Stimulated activated effector memory CD8-positive, alpha-beta T cell treated with anti-CD3 and anti-CD28 coated beads, Interleukin-12 subunit alpha, Interleukin-12 subunit beta, amount 100 ng/mL, for 72 hours (primary cell): ENCODE results near the gene ASMT.
A peak's percentile ranks its signal among the peaks of the same experiment; 100 is the strongest.

Experiments
- ATAC-seq: fragments of 150-1000 bp; cut with Tn5 transposase; 2 replicates; pipeline ENCODE4 v1.10.0; 2021
- DNase-seq, 2 donors: peaks; one replicate each; pipeline ENCODE4 v3.0.0; 2021 to 2022; ENCODE audit warnings: low spot score in 2 of 2
- H3K27ac Mint-ChIP-seq: one replicate; pipeline ENCODE4 v1.8.0; 2022; ENCODE audit warnings: mild to moderate bottlenecking, mixed read lengths
- H3K36me3 Mint-ChIP-seq: one replicate; pipeline ENCODE4 v1.8.0; 2022; ENCODE audit warnings: mild to moderate bottlenecking, mixed read lengths
- H3K4me1 Mint-ChIP-seq: one replicate; pipeline ENCODE4 v1.8.0; 2022; ENCODE audit warnings: mixed read lengths
- H3K4me3 Mint-ChIP-seq: one replicate; pipeline ENCODE4 v1.8.0; 2022; ENCODE audit warnings: mild to moderate bottlenecking, mixed read lengths
- H3K9me3 Mint-ChIP-seq: one replicate; pipeline ENCODE4 v1.8.0; 2022; ENCODE audit warnings: mixed read lengths

The ASMT gene

DNA sequence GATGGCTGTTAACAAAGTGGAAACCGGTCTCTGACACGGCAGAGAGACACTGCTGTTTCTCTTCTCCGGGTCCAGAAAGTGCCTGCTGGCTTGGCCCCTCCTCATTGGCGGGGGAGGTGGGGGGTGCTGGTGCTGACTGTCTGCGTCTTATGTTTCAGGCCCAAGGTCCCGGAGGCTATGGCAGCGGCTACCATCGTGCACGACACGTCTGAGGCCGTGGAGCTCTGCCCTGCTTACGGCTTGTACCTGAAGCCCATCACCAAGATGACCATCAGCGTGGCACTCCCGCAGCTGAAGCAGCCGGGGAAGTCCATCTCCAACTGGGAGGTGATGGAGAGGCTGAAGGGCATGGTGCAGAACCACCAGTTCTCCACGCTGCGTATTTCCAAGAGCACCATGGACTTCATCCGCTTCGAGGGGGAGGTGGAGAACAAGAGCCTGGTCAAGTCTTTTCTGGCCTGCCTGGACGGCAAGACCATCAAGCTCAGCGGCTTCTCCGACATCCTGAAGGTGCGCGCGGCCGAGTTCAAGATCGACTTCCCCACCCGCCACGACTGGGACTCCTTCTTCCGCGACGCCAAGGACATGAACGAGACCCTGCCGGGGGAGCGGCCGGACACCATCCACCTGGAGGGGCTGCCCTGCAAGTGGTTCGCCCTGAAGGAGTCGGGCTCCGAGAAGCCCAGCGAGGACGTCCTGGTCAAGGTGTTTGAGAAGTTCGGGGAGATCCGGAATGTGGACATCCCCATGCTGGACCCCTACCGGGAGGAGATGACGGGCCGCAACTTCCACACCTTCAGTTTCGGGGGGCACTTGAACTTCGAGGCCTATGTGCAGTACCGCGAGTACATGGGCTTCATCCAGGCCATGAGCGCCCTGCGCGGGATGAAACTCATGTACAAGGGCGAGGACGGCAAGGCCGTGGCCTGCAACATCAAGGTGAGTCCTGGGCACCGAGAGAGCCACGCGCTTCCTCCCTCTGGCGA lies 21.3 kb upstream of the ASMT start:
- Mint-ChIP-seq H3K27ac (peak overlapping the region; percentile 93), H3K36me3 (peaks cover 74% of the 10 kb centered on the region), H3K4me1 (peaks cover 37% of the 10 kb centered on the region), H3K4me3 (peak overlapping the region; percentile 85), H3K9me3 (no peaks in the 10 kb centered on the region)
- DNase-seq (peak in 1 of 2 donors; percentile 51), ATAC-seq (no peak)

DNA sequence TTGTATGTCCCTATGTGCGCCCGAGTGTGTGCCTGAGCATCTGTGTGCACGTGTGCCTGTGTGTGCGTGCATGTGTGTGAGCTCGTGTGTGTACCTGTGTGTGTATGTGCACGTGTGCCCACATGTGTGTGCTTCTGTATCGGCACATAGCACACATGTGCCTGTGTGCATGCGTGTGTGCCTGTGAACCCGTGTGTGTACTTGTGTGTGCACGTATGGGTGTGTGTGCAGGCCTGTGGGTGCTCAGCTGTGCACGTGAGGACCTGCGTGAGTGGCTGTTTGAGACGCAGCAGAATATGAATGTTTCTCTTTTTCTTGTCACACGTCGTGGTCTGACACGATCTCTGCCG lies 19.2 kb upstream of the ASMT start:
- H3K27ac Mint-ChIP-seq = no peak overlapping the region
- no peaks in the 10 kb centered on the region for H3K9me3 Mint-ChIP-seq
- no peak for DNase-seq
- peaks cover 95% of the 10 kb centered on the region for H3K36me3 Mint-ChIP-seq
- no peak overlapping the region for H3K4me3 Mint-ChIP-seq
- ATAC-seq = no peak
- peaks cover 43% of the 10 kb centered on the region for H3K4me1 Mint-ChIP-seq

DNA sequence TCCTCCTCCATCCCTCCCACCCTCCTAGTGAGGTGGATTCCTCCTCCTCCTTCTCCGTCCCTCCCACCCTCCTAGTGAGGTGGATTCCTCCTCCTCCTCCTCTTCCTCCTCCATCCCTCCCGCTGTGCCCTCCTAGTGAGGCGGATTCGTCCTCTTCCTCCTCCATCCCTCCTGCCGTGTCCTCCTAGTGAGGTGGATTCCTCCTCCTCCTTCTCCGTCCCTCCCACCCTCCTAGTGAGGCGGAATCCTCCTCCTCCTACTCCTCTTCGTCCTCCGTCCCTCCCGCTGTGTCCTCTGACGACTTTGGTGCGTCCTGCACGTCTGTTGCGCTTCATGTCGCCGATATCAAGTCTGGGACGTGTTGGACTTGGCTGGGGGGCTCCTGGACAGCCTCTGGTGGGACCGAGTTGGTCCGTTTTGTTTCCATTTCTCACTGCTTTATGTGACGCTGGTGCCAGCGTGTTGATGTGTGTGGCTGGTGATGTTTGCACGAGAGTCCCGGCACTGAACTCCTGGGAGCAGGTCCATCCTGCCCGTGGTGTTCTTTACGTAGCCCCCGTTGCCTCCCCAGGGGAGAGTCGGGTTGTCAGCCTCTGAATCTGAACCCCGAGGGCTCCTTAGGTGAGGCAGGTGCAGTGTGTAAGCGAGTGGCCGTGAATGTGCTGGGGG lies 18.0 kb upstream of the ASMT start:
- no peak overlapping the region for H3K4me3 Mint-ChIP-seq
- no peaks in the 10 kb centered on the region for H3K9me3 Mint-ChIP-seq
- DNase-seq (no peak), ATAC-seq (no peak)
- peaks cover 98% of the 10 kb centered on the region for H3K36me3 Mint-ChIP-seq
- no peak overlapping the region for H3K27ac Mint-ChIP-seq
- peaks cover 43% of the 10 kb centered on the region for H3K4me1 Mint-ChIP-seq

DNA sequence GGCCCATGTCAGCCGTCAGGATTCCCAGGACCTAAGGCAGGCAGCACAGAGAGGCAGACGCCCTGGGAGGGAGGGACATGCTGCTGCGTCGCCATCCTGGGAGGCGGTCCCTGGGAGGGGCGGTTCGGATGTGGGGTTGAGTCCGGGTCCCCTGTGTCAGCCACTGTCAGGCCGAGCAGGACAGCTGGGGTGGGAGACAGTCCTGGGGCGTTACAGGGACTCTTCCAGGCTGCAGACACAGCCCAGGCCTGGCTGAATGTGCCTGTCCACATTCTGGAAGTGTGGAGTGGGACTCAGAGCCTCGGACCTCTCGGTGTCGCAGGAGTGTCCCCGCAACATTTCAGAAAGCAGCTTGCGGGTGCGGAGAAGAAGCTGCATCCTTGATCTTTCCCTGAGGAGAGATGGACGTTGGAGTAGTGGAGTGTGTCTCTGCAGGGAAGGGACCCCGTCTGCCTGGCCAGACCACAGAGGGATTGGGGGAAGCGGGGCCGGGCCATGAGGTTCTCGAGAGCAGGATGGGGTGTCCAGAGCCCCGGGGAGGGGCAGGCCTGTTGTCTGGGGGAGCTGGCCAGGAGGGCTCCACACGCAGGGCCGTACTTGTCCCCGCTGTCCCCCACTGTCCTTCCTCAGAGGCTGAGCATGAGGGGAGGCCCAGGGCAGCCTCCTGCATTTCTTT lies 17.4 kb upstream of the ASMT start:
- Mint-ChIP-seq H3K27ac (peak overlapping the region; percentile 63), H3K36me3 (peaks cover 98% of the 10 kb centered on the region), H3K4me3 (no peak overlapping the region), H3K4me1 (peaks cover 41% of the 10 kb centered on the region), H3K9me3 (no peaks in the 10 kb centered on the region)
- no peak for DNase-seq
- ATAC-seq = no peak

DNA sequence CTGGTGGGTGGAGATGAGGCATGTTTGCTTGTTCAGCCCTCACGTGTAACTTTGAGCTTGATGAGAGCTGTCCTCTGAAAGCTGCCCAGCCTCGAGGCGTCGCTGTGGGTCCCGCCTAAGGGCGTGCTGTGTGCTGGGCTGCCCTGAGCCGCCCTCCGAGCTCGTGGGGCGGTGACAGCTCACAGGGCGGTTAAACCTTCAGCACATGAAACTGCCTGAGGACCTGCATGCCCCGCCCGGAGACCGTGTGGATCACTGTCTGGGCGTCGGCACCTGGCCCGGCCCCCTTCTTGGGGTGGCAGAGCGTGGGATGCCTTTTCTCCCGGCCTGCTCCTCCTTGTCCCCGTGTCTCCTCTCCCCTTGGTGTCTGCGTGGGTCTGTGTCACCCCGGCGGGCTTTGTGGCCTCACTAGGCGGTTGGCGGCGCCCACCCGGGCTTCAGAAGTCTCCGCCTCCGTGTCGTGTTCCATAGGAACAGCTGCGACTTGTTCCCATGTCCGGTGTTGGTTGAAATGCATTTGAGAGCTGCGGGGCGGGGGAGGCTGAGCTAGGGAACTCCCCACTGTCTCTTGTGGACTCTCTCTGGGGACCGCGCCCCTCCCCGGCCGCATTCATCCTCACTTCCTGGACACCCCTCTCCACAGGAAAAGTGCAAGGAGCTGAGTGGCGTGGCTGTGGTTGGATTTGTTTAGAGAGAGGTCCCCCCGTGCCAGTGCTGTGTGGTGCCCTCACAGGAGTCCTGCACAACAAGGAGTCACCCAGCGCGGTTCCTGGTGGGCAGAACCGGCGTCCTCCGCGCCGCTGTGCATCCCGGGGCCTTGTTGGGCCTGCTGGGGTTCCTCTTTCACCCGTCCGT lies 16.6 kb upstream of the ASMT start:
- H3K4me1 Mint-ChIP-seq = peaks cover 33% of the 10 kb centered on the region

DNA sequence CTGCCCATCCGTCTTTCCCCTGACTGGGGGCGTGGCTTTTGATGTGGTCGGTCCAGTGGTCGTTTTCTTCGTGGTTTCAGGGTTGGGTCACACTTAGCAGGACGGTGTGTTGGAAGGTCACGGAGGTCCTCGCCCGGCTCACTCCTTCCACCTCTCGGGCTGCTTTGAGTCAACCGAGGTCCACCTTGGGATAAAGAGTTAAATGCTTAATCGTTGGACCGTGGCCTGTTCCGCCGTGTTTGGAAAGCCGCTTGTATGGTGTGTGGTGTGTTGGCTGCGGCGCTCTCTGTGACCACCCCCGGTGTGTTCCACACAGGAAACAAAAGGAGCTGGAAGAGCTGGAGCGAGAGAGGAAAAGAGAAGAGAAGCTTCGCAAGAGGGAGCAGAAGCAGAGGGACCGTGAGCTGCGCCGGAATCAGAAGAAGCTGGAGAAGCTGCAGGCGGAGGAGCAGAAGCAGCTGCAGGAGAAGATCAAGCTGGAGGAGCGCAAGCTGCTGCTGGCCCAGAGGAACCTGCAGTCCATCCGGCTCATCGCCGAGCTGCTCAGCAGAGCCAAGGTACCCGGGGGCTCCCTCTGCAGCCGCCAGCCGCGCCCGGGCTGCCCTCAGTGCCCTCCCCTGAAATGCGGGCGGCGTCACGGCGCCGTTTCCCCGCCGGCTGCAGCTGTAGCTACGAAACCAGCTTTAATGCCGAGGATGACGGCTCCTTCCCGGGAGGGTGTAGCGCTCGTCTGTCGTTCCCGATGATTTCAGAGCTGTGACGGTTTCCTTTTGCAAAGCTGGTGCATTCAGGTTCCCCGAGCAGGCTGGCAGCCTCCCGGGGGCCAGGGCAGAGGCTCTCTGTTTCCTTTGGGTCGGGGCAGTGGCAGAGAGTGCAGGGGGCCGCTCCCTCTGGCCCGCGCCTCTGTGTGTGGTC lies 15.7 kb upstream of the ASMT start:
- peak in 1 of 2 donors; percentile 49 for DNase-seq
- Mint-ChIP-seq H3K27ac (peak overlapping the region; percentile 21), H3K4me1 (peaks cover 28% of the 10 kb centered on the region), H3K9me3 (no peaks in the 10 kb centered on the region), H3K4me3 (no peak overlapping the region), H3K36me3 (peaks cover 98% of the 10 kb centered on the region)
- ATAC-seq = no peak

More for the DNA sequence above, 16.6 kb upstream of the ASMT start:
- no peak for ATAC-seq
- H3K36me3 Mint-ChIP-seq = peaks cover 98% of the 10 kb centered on the region
- no peaks in the 10 kb centered on the region for H3K9me3 Mint-ChIP-seq
- peak in 1 of 2 donors; percentile 48 for DNase-seq
- peak overlapping the region; percentile 21 for H3K27ac Mint-ChIP-seq
- no peak overlapping the region for H3K4me3 Mint-ChIP-seq

DNA sequence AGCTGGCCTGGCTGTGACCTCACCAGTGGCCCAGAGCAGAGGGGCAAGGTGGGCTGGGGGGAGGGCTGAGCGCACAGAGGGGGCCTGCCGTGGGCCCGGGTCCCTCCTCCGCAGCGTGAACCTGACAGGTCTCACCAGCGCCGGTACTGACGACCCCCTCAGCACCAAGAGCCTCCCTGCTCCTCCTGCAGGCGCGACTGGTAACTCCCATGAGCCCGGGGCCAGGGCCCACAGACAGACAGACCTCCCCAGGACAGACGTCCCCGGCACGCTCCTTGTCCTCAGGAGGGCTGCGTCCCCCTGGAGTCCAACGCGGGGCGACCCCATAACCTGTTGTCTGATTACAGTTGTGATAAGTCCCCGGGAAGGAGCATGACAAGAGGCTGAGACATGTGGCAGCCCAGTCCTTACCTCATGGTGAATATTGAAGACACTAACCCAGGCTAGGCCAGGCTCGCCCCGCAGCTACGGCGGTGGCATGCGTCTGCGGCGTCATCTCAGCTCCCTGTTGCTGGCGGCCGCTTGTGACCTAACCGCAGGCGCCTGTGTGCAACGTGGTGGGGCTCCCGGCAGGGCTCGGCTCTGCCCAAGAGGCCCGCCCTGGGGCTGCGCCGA lies 15.0 kb upstream of the ASMT start:
- no peaks in the 10 kb centered on the region for H3K9me3 Mint-ChIP-seq
- no peak for DNase-seq

DNA sequence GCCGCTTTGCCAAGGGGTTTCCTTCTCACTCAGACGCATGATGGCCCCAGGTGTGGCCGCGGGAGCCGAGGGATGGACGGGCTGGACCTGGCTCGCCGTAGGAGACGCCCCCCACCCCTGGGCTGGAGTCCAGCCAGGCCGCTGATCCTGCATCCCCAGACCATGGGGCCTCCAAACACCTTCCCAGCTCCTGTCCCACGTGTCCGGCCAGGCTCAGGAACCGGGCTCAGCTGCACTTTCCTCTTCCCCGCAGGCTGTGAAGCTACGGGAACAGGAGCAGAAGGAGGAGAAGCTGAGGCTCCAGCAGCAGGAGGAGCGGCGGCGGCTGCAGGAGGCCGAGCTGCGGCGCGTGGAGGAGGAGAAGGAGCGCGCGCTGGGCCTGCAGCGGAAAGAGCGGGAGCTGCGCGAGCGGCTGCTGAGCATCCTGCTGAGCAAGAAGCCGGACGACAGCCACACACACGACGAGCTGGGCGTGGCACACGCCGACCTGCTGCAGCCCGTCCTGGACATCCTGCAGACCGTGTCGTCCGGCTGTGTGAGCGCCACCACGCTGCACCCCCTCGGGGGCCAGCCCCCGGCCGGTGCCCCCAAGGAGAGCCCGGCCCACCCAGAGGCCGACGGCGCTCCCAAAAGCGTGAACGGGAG lies 14.3 kb upstream of the ASMT start:
- no peak for ATAC-seq
- Mint-ChIP-seq H3K36me3 (peaks cover 98% of the 10 kb centered on the region), H3K4me3 (no peak overlapping the region), H3K27ac (no peak overlapping the region), H3K4me1 (peaks cover 24% of the 10 kb centered on the region), H3K9me3 (no peaks in the 10 kb centered on the region)
- no peak for DNase-seq

More for the DNA sequence above, 15.0 kb upstream of the ASMT start:
- peaks cover 26% of the 10 kb centered on the region for H3K4me1 Mint-ChIP-seq
- peaks cover 98% of the 10 kb centered on the region for H3K36me3 Mint-ChIP-seq
- ATAC-seq = no peak
- no peak overlapping the region for H3K27ac Mint-ChIP-seq
- H3K4me3 Mint-ChIP-seq = no peak overlapping the region

DNA sequence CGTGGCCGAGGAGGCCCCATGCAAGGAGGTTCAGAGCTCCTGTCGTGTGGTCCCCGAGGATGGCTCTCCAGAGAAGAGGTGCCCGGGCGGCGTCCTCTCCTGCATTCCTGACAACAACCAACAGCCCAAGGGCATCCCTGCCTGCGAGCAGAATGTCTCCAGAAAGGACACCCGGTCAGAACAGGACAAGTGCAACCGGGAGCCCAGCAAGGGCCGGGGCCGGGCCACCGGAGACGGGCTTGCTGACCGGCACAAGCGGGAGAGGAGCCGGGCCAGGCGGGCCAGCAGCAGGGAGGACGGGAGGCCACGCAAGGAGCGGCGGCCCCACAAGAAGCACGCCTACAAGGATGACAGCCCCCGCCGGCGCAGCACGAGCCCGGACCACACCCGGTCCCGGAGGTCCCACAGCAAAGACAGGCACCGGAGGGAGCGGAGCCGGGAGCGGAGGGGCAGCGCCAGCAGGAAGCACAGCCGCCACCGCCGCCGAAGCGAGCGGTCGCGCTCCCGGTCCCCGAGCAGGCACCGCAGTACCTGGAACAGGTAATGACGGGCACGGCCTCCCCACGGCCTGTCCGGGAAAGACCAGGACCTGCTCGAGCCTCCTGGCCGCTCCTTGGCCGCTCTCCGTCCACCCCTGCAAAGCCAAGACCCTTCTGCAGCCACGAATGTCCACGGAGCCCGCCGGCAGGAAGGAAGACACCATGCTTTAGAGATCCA lies 13.7 kb upstream of the ASMT start:
- ATAC-seq (no peak), DNase-seq (no peak)
- Mint-ChIP-seq H3K4me1 (peaks cover 23% of the 10 kb centered on the region), H3K27ac (no peak overlapping the region), H3K36me3 (peaks cover 98% of the 10 kb centered on the region), H3K4me3 (no peak overlapping the region), H3K9me3 (no peaks in the 10 kb centered on the region)

DNA sequence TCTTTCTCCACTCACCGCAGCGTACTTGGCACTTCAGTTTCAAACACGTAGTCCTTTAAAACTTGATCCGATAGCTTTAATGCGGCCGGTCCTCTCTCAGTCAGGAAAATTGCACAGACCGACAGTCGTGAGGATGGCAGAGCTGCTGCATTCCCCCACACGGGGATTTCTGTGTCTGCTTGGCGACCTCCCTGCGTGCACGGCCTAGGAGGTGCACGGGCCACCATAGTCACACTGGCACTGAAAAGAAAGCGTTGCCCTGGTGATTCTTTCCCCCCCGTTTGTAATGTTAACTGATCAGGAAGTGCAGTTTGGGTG lies 13.1 kb upstream of the ASMT start:
- Mint-ChIP-seq H3K4me1 (peaks cover 23% of the 10 kb centered on the region), H3K36me3 (peaks cover 100% of the 10 kb centered on the region), H3K27ac (no peak overlapping the region), H3K4me3 (no peak overlapping the region), H3K9me3 (no peaks in the 10 kb centered on the region)
- DNase-seq = no peak
- ATAC-seq = no peak

DNA sequence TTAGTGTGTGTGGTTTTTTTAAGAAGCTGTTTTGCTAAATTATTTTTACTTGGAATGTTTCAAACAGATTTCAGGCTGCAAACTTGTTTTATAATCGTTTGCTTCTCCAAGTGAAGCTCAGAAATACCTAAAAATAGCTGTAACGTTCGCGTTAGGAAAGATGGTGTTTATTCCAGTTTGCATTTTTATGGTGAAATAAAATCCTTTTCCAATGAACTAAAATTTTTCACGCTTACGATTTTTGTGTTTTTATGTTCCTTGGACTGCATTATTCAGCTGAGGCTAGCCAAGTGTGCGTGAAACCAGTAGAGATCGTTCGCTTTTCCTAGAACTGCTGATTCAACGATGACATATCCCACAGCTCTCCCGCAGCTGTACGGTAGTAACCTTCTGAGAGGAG lies 12.6 kb upstream of the ASMT start:
- Mint-ChIP-seq H3K4me3 (no peak overlapping the region), H3K36me3 (peaks cover 98% of the 10 kb centered on the region)
- no peak for DNase-seq

DNA sequence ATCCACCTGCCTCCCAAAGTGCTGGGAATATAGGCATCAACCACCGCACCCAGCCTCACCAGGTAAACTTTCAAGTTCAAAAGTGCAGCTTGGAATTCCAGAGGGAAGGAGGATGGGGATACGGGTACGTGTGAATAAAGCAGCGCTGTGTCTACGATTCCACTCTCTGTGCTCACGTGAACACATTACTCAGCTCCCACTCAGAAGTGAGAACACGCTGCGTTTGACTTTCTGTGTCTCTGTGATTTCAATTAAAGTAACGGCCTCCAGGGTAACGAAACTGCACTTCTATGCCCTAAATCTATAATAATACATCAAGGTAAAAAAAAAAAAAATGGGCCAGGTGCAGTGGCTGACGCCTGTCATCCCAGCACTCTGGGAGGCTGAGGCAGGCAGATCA lies 8.4 kb upstream of the ASMT start:
- DNase-seq (no peak), ATAC-seq (no peak)
- Mint-ChIP-seq H3K4me3 (no peak overlapping the region), H3K27ac (no peak overlapping the region), H3K36me3 (peaks cover 63% of the 10 kb centered on the region), H3K9me3 (no peaks in the 10 kb centered on the region), H3K4me1 (peaks cover 12% of the 10 kb centered on the region)

More for the DNA sequence above, 12.6 kb upstream of the ASMT start:
- Mint-ChIP-seq H3K27ac (no peak overlapping the region), H3K9me3 (no peaks in the 10 kb centered on the region), H3K4me1 (peaks cover 22% of the 10 kb centered on the region)
- no peak for ATAC-seq

DNA sequence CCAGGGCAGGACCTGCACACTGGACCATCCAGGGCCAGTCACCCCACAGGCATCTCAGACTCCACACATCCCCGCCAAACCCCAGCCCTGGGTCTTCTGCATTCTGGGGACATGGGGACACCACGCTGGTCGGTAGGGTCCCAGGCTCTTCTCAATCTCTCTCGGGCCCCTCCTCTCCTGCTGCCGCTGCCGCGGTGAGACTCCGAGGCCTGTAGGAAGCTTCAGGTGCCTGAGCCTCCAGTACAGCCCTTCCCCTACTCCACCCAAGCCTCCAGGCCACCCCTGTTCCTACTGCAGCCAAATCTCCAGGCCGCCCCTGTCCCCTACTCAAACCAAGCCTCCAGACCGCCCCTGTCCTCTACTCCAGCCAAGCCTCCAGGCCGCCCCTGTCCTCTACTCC lies 5.5 kb upstream of the ASMT start:
- no peaks in the 10 kb centered on the region for H3K9me3 Mint-ChIP-seq
- H3K27ac Mint-ChIP-seq = peak overlapping the region; percentile 52
- DNase-seq (no peak), ATAC-seq (peak; percentile 38)
- H3K4me1 Mint-ChIP-seq = peaks cover 6% of the 10 kb centered on the region
- peaks cover 35% of the 10 kb centered on the region for H3K36me3 Mint-ChIP-seq
- no peak overlapping the region for H3K4me3 Mint-ChIP-seq
